K562 (cell line): ENCODE results near the gene GNG7. TPM values are rescaled to one million over a fixed set of nuclear protein-coding genes. Genes with fewer than 3 reads are reported as not detected.

Experiments
- ATAC-seq: fragments of 200-7000 bp; cut with Tn5 transposase; 3 replicates; pipeline ENCODE4 v1.9.1; 2020; ENCODE audit warnings: moderate library complexity
- BruUV-seq: library from RNA; stranded (reverse); fragments of 400-500 nt; replicated peaks from 2 replicates; lab custom pipeline; 2021; lab: Mats Ljungman, UMichigan
- CTCF ChIA-PET: fragments of 300-600 bp; formaldehyde crosslinking; extraction: SDS; loops from one replicate; lab custom pipeline; 2021; ENCODE audit warnings: low intra/inter-chr PET ratio; lab: Yijun Ruan, JAX
- POLR2A ChIA-PET: fragments of 300-600, 350-650 bp; sonication (Branson Sonifier 250); formaldehyde crosslinking; extraction: SDS; loops from one replicate; lab custom pipeline; 2021; ENCODE audit warnings: antibody characterized with exemption, inconsistent platforms; lab: Yijun Ruan, JAX
- DNase-seq, 4 experiments: peaks; one replicate each; pipeline versions ENCODE4 v3.0.0 to v3.0.0-alpha.2; 2011 to 2018; ENCODE audit warnings: low spot score in 3 of 4, mixed read lengths in 3 of 4; ENCODE audit errors: extremely low read depth in 1 of 4
- FAIRE-seq: peaks from 2 replicates; lab custom pipeline; 2011; peaks lifted over from hg19 to GRCh38; lab: Jason Lieb, UNC
- H2AFZ ChIP-seq: 2 replicates; pipeline ENCODE4 v1.6.0; 2011; ENCODE audit warnings: low read depth, low read length, control low read depth, inconsistent platforms
- H3K27ac ChIP-seq: fragments of 200-600 bp; 3 replicates; pipeline ENCODE4 v1.8.0; 2011; ENCODE audit warnings: low read depth, mild to moderate bottlenecking, control low read depth, inconsistent platforms, low read length, moderate library complexity, mixed read lengths; ENCODE audit errors: extremely low read depth
- H3K27me3 ChIP-seq, 2 experiments: fragments of 300-600 bp in 1 of 2; 2 replicates in 1 of 2; 3 replicates in 1 of 2; pipeline versions ENCODE4 v1.6.0 to v1.8.0; 2011; ENCODE audit warnings: inconsistent platforms in 2 of 2, low read length in 2 of 2, mild to moderate bottlenecking in 1 of 2, mixed read lengths in 1 of 2, moderate library complexity in 1 of 2; ENCODE audit not compliant: control insufficient read depth in 2 of 2, insufficient read depth in 2 of 2
- H3K36me3 ChIP-seq: fragments of 300-600 bp; 3 replicates; pipeline ENCODE4 v1.8.0; 2011; ENCODE audit warnings: mild to moderate bottlenecking, low read length, inconsistent platforms; ENCODE audit not compliant: control insufficient read depth, insufficient read depth
- H3K4me1 ChIP-seq, 2 experiments: fragments of 200-600 bp in 1 of 2; replicated peaks in 1 of 2; 2 replicates in 1 of 2; 3 replicates in 1 of 2; pipeline versions ENCODE4 v1.5.1 to v1.8.0; 2011; ENCODE audit warnings: inconsistent platforms in 2 of 2, low read length in 2 of 2, mild to moderate bottlenecking in 1 of 2, mixed read lengths in 1 of 2, moderate library complexity in 1 of 2; ENCODE audit not compliant: control insufficient read depth in 2 of 2, insufficient read depth in 2 of 2
- H3K4me2 ChIP-seq: 2 replicates; pipeline ENCODE4 v1.6.1; 2011; ENCODE audit warnings: low read length, control low read depth, inconsistent platforms, mixed read lengths; ENCODE audit not compliant: insufficient read depth
- H3K4me3 ChIP-seq: fragments of 200-600 bp; sonication (generic), shearing (Covaris generic); 2 replicates; pipeline ENCODE4 v1.5.1; 2016; ENCODE audit warnings: control low read depth, inconsistent platforms
- H3K79me2 ChIP-seq: fragments of 200-600 bp; 3 replicates; pipeline ENCODE4 v1.8.0; 2011; ENCODE audit warnings: low read length, inconsistent platforms; ENCODE audit not compliant: control insufficient read depth, insufficient read depth
- H3K9ac ChIP-seq, 2 experiments: 2 replicates each; pipeline versions ENCODE4 v1.6.0 to v1.6.1; 2011; ENCODE audit warnings: low read depth in 2 of 2, low read length in 2 of 2, control low read depth in 1 of 2, inconsistent platforms in 1 of 2, mild to moderate bottlenecking in 1 of 2, mixed read lengths in 1 of 2; ENCODE audit not compliant: insufficient read depth in 1 of 2
- H3K9me1 ChIP-seq: one replicate; pipeline ENCODE4 v1.6.0; 2011; ENCODE audit warnings: inconsistent platforms, mild to moderate bottlenecking, low read length, moderate library complexity; ENCODE audit not compliant: control insufficient read depth, insufficient read depth
- H3K9me3 ChIP-seq: replicated peaks from 2 replicates; pipeline ENCODE4 v1.5.1; 2011; ENCODE audit warnings: low read depth, low read length, inconsistent platforms; ENCODE audit not compliant: control insufficient read depth, insufficient read depth
- H4K20me1 ChIP-seq: replicated peaks from 2 replicates; pipeline ENCODE4 v1.6.1; 2011; ENCODE audit warnings: low read length, inconsistent platforms, mixed read lengths; ENCODE audit not compliant: control insufficient read depth, insufficient read depth
- ATF1 ChIP-seq, 2 experiments: fragments of 450-650 bp in 1 of 2; IDR thresholded peaks; 2 replicates each; pipeline ENCODE4 v1.6.1; 2016; ENCODE audit warnings: missing compliant biosample characterization in 1 of 2, missing genetic modification characterization in 1 of 2
- CREB1 ChIP-seq, 2 experiments: sonication (generic) in 1 of 2; formaldehyde crosslinking in 1 of 2; IDR thresholded peaks; 2 replicates each; pipeline versions ENCODE4 v1.6.1 to v1.8.0; 2012 to 2022; ENCODE audit warnings: inconsistent platforms in 1 of 2, mild to moderate bottlenecking in 1 of 2, missing genetic modification reagents in 1 of 2, moderate library complexity in 1 of 2
- E2F3 ChIP-seq: fragments of 250-450 bp; sonication (Bioruptor Pico); IDR thresholded peaks from 2 replicates; pipeline ENCODE4 v1.4.0; 2020; ENCODE audit warnings: mild to moderate bottlenecking
- GATA2 ChIP-seq: sonication (generic); formaldehyde crosslinking; IDR thresholded peaks from 2 replicates; pipeline ENCODE4 v1.4.0; 2020; ENCODE audit warnings: mild to moderate bottlenecking, missing genetic modification reagents
- IRF2 ChIP-seq: sonication (generic); formaldehyde crosslinking; IDR thresholded peaks from 2 replicates; pipeline ENCODE4 v1.8.1; 2022; ENCODE audit warnings: mild to moderate bottlenecking, missing genetic modification reagents
- JUN ChIP-seq, 2 experiments: sonication (generic) in 1 of 2; formaldehyde crosslinking in 1 of 2; IDR thresholded peaks; 2 replicates each; pipeline versions ENCODE4 v1.6.1 to v1.8.0; 2012 to 2022; ENCODE audit warnings: borderline replicate concordance in 2 of 2, mild to moderate bottlenecking in 2 of 2, improper control_type of control experiment in 1 of 2, low read depth in 1 of 2, low read length in 1 of 2, missing genetic modification reagents in 1 of 2
- MTA3 ChIP-seq: fragments of 450-650 bp; formaldehyde crosslinking; IDR thresholded peaks from 2 replicates; pipeline ENCODE4 v1.6.1; 2017; ENCODE audit warnings: mild to moderate bottlenecking, borderline replicate concordance
- NCOA1 ChIP-seq: fragments of 450-650 bp; IDR thresholded peaks from 2 replicates; pipeline ENCODE4 v1.6.1; 2016; ENCODE audit warnings: low read depth
- PHB2 ChIP-seq: fragments of 450-650 bp; IDR thresholded peaks from 2 replicates; pipeline ENCODE4 v1.6.1; 2017; ENCODE audit warnings: low read depth
- POLR2A ChIP-seq: fragments of 450-650 bp; conservative IDR thresholded peaks from 2 replicates; pipeline ENCODE4 v1.6.1; 2016
- POLR2AphosphoS5 ChIP-seq: IDR thresholded peaks from 2 replicates; pipeline ENCODE4 v1.6.1; 2011; ENCODE audit warnings: mild to moderate bottlenecking, low read depth, low read length, moderate library complexity; ENCODE audit not compliant: control insufficient read depth, insufficient read depth
- PPARD ChIP-seq: fragments of 250-450 bp; sonication (Bioruptor Pico); IDR thresholded peaks from 2 replicates; pipeline ENCODE4 v1.8.0; 2022; ENCODE audit warnings: inconsistent platforms, mild to moderate bottlenecking, moderate library complexity
- TCF3 ChIP-seq: sonication (generic); formaldehyde crosslinking; IDR thresholded peaks from 2 replicates; pipeline ENCODE4 v1.4.0; 2020; ENCODE audit warnings: mild to moderate bottlenecking, missing genetic modification reagents
- WGBS: fragments of 100-300 bp; shearing (Covaris generic); methylation state at CpG from one replicate; pipeline ENCODE4 v1.1.6; 2016; ENCODE audit warnings: low coverage, mixed read lengths; ENCODE audit not compliant: insufficient coverage; ENCODE audit errors: missing lambda C conversion rate; 5-methylcytosine and 5-hydroxymethylcytosine counted together
- in situ Hi-C: fragments of 300-500 bp; cut with MboI; formaldehyde crosslinking; loops from 4 replicates; pipeline ENCODE4 v1.15.0; 2018; ENCODE audit warnings: inconsistent platforms, mixed read lengths
- intact Hi-C: fragments of 100-400 bp; cut with micrococcal nuclease; formaldehyde crosslinking; loops from 2 replicates; pipeline ENCODE4 v1.14.2; 2022
- polyA plus RNA-seq, 8 experiments: library from polyadenylated mRNA; depleted of rRNA in 4 of 8; stranded (reverse) in 5 of 8; unstranded in 3 of 8; fragments of >200 nt; fragmentation: Nextera tagmentation in 2 of 8; fragmentation: Illumina TruSeq in 1 of 8; extraction: Ambion mirVana in 2 of 8; extraction: Trizol in 1 of 8; gene quantifications; 2 replicates each; pipeline versions ENCODE4 v1.2.1 to v1.2.3, GENCODE V29; 2011 to 2014; ENCODE audit warnings: inconsistent platforms in 1 of 8, missing spikeins in 1 of 8
- total RNA-seq, 7 experiments: library from RNA; depleted of rRNA in 6 of 7; stranded (reverse); fragments of >200 nt in 6 of 7; fragmentation: Illumina TruSeq in 2 of 7; extraction: Trizol in 2 of 7; gene quantifications; 2 replicates each; pipeline versions ENCODE4 v1.2.1 to v1.2.3, GENCODE V29; 2011 to 2021; ENCODE audit warnings: low replicate concordance in 1 of 7
- TF ChIP-seq, protein P1 (sequence below), 2 experiments: fragments of 450-650 bp in 1 of 2; sonication (generic) in 1 of 2; formaldehyde crosslinking in 1 of 2; IDR thresholded peaks in 1 of 2; conservative IDR thresholded peaks in 1 of 2; 2 replicates each; pipeline versions ENCODE4 v1.6.1 to v1.8.1; 2016 to 2023; ENCODE audit warnings: mild to moderate bottlenecking in 2 of 2, moderate library complexity in 2 of 2, inconsistent platforms in 1 of 2, missing genetic modification reagents in 1 of 2
- TF ChIP-seq, protein P2 (sequence below): fragments of 450-650 bp; IDR thresholded peaks from 2 replicates; pipeline ENCODE4 v1.7.1; 2018; ENCODE audit warnings: mild to moderate bottlenecking, low read depth; ENCODE audit not compliant: partially characterized antibody
- TF ChIP-seq, protein P3 (sequence below): fragments of 450-650 bp; IDR thresholded peaks from 2 replicates; pipeline ENCODE4 v1.6.1; 2016

Gene GNG7
- total and polyA plus RNA-seq, 9 of the 15 experiments (the other 6 are each of a cell fraction or from before 2014, with no cell fraction given): 0.01 to 0.20 (median 0.06) TPM; not detected in 1

DNA sequence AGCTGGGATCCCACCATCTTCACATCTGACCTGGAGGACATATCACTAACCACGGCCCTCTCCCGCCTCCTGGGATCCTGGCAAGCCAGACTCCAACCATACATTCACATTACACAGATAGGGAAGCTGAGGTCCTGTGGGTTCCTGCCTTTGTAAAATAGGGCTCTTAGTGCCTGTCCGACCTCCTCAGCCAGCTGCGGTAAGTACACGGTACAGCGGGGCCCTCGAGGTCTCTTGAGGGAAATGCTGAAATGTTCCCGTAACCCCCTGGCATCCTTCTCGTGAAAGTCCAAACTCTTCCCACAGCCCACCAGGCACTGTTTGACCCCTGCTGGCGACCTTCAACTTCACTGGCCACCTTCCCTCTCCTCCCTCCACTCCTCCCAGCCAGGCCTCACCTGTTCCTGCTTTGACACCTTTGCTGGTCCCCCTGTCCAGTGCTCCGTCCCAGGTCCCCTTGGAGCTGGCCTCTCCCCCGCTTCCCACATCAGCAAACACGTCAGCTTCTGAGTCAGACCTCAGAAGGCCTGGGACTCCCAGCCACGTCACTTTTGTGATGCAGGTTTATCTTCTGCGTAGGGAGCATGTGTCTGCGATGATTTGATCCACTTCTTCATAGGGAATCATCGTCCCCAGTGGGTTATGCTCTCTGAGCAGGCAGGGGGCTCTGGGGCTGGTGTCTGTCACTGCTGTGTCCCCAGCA lies 8.8 kb upstream of the GNG7 start:
- peak in 3 of 4 experiments; percentile 38 to 53 (median 51) for DNase-seq
- Histone ChIP-seq H3K4me1 (no peaks in the 10 kb centered on the region; a peak in 2 of 5 replicates), H3K4me2 (no peak overlapping the region), H2AFZ (no peak overlapping the region; the same call in 1 of the 2 replicates), H3K9me3 (0 out of 2 replicates have a peak, but pooled peaks cover 4% of the 10 kb centered on the region), H3K36me3 (no peaks in the 10 kb centered on the region), H3K79me2 (no peaks in the 10 kb centered on the region), H3K9me1 (no peaks in the 10 kb centered on the region), H3K4me3 (no peak overlapping the region), H3K27ac (no peak overlapping the region), H4K20me1 (no peaks in the 10 kb centered on the region), H3K27me3 (peaks cover 4 to 15% of the 10 kb centered on the region in 2 experiments; a peak in 3 of 5 replicates), H3K9ac (peak overlapping the region in 1 of 2 experiments; percentile 26; a peak in 1 of 4 replicates)
- POLR2A ChIA-PET: interaction anchor here (0.6 kb wide), 1 partner anchor 12 kb away, joined by 3 read pairs; no protein-coding TSS in a partner anchor
- in situ Hi-C loops (no loop called here), intact Hi-C loops (no loop called here)
- BruUV-seq: no TSS peak
- FAIRE-seq: peak; percentile 89
- ATAC-seq: peak; percentile 49; the same call in 2 of the 3 replicates
- 8% methylated on average over 17 of the region's 17 CpGs for WGBS
- CTCF ChIA-PET: no interaction called here
- peak; percentile 82 for TF ChIP-seq JUN (IDR thresholded peaks at IDR 0.05; ENCODE audit: borderline replicate concordance, low read depth, low read length)
- no peak for TF ChIP-seq JUN (CRISPR knock-in tag; IDR thresholded peaks at IDR 0.05; ENCODE audit: borderline replicate concordance)
- TF ChIP-seq POLR2AphosphoS5: no peak
- TF ChIP-seq IRF2: no peak
- TF ChIP-seq PHB2: no peak
- peak; percentile 89 for TF ChIP-seq CREB1 (IDR thresholded peaks at IDR 0.05)
- TF ChIP-seq CREB1 (CRISPR knock-in tag; IDR thresholded peaks at IDR 0.05): peak; percentile 90
- TF ChIP-seq PPARD: no peak
- no peak for TF ChIP-seq GATA2 (CRISPR knock-in tag)
- no peak for TF ChIP-seq TCF3 (CRISPR knock-in tag)
- TF ChIP-seq MTA3: 0 out of 2 replicates have a peak, but pooled peaks have one; percentile 30
- TF ChIP-seq, protein P1, sequence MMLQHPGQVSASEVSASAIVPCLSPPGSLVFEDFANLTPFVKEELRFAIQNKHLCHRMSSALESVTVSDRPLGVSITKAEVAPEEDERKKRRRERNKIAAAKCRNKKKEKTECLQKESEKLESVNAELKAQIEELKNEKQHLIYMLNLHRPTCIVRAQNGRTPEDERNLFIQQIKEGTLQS (IDR thresholded peaks at IDR 0.05): peak; percentile 84
- TF ChIP-seq, protein P1 (CRISPR knock-in tag; conservative IDR thresholded peaks at IDR 0.05): no peak; the same call in 1 of the 2 replicates
- TF ChIP-seq, protein P2, sequence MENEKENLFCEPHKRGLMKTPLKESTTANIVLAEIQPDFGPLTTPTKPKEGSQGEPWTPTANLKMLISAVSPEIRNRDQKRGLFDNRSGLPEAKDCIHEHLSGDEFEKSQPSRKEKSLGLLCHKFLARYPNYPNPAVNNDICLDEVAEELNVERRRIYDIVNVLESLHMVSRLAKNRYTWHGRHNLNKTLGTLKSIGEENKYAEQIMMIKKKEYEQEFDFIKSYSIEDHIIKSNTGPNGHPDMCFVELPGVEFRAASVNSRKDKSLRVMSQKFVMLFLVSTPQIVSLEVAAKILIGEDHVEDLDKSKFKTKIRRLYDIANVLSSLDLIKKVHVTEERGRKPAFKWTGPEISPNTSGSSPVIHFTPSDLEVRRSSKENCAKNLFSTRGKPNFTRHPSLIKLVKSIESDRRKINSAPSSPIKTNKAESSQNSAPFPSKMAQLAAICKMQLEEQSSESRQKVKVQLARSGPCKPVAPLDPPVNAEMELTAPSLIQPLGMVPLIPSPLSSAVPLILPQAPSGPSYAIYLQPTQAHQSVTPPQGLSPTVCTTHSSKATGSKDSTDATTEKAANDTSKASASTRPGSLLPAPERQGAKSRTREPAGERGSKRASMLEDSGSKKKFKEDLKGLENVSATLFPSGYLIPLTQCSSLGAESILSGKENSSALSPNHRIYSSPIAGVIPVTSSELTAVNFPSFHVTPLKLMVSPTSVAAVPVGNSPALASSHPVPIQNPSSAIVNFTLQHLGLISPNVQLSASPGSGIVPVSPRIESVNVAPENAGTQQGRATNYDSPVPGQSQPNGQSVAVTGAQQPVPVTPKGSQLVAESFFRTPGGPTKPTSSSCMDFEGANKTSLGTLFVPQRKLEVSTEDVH: no peak
- no peak for TF ChIP-seq E2F3 (CRISPR knock-in tag)
- TF ChIP-seq NCOA1: 0 out of 2 replicates have a peak, but pooled peaks have one; percentile 54
- TF ChIP-seq, protein P3, sequence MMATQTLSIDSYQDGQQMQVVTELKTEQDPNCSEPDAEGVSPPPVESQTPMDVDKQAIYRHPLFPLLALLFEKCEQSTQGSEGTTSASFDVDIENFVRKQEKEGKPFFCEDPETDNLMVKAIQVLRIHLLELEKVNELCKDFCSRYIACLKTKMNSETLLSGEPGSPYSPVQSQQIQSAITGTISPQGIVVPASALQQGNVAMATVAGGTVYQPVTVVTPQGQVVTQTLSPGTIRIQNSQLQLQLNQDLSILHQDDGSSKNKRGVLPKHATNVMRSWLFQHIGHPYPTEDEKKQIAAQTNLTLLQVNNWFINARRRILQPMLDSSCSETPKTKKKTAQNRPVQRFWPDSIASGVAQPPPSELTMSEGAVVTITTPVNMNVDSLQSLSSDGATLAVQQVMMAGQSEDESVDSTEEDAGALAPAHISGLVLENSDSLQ: peak; percentile 28; the same call in 1 of the 2 replicates
- TF ChIP-seq POLR2A: no peak
- no peak for TF ChIP-seq ATF1 (CRISPR knock-in tag; IDR thresholded peaks at IDR 0.05)
- peak; percentile 78 for TF ChIP-seq ATF1 (tag; IDR thresholded peaks at IDR 0.05)
